Measurements from ENCODE around the gene RPS25. TPM values are rescaled to one million over a fixed set of nuclear protein-coding genes. Genes with fewer than 3 reads are reported as not detected.

Gene RPS25
- total and polyA plus RNA-seq, 2 experiments from 2014 or later, result 1,103 to 1,239 TPM

GRCh38 chr11:119055901-119056300 lies 37.8 kb upstream of the RPS25 start:
- DNase-seq, result peak; percentile 62
- TF ChIP-seq EZH2phosphoT487 (IDR thresholded peaks at IDR 0.05; ENCODE audit: insufficient read depth, low read depth) (no peak), EZH2 (IDR thresholded peaks at IDR 0.05; ENCODE audit: insufficient read depth, poor library complexity, severe bottlenecking) (no peak)

GRCh38 chr11:119054418-119054817 lies 36.3 kb upstream of the RPS25 start:
- 98 to 99% methylated on average over 10 of the region's 10 CpGs for WGBS, 2 experiments (ENCODE audit: low coverage in 1 of 2, low lambda C conversion rate in 2 of 2, missing lambda C conversion rate in 2 of 2)
- H3F3A ChIP-seq (ENCODE audit: insufficient read depth), result peaks cover 10% of the 10 kb centered on the region; the same call in 1 of the 2 replicates
- in situ Hi-C loops (cut with MboI), result no loop called here
- peaks cover 13% of the 10 kb centered on the region; the same call in 1 of the 2 replicates for H3K4me1 ChIP-seq (ENCODE audit: insufficient read depth)
- no peaks in the 10 kb centered on the region for H3K9me3 ChIP-seq (ENCODE audit: low read depth)
- H3K4me3 ChIP-seq, result no peak overlapping the region
- peaks cover 39% of the 10 kb centered on the region for H3K79me2 ChIP-seq (ENCODE audit: insufficient read depth)
- H3K9ac ChIP-seq, result no peak overlapping the region
- no peaks in the 10 kb centered on the region for H4K20me1 ChIP-seq (ENCODE audit: insufficient read depth)
- H3K27ac ChIP-seq, result no peak overlapping the region
- DNase-seq, result no peak
- no peaks in the 10 kb centered on the region for H3K9me2 ChIP-seq (ENCODE audit: insufficient read depth)
- no peak overlapping the region for H2AFZ ChIP-seq
- TF ChIP-seq EZH2 (IDR thresholded peaks at IDR 0.05; ENCODE audit: insufficient read depth, poor library complexity, severe bottlenecking) (no peak), EZH2phosphoT487 (IDR thresholded peaks at IDR 0.05; ENCODE audit: insufficient read depth, low read depth) (no peak)
- no peak overlapping the region for H3K4me2 ChIP-seq (ENCODE audit: unreplicated experiment)
- H3K36me3 ChIP-seq (ENCODE audit: low read depth), result peaks cover 33% of the 10 kb centered on the region; the same call in 1 of the 2 replicates
- H3K27me3 ChIP-seq (replicated peaks; ENCODE audit: insufficient read depth), result no peaks in the 10 kb centered on the region

More at GRCh38 chr11:119055901-119056300, 37.8 kb upstream of the RPS25 start:
- peaks cover 10% of the 10 kb centered on the region; the same call in 1 of the 2 replicates for H3F3A ChIP-seq (ENCODE audit: insufficient read depth)
- no peaks in the 10 kb centered on the region for H3K27me3 ChIP-seq (replicated peaks; ENCODE audit: insufficient read depth)
- in situ Hi-C loops (cut with MboI), result no loop called here
- peaks cover 49% of the 10 kb centered on the region for H3K79me2 ChIP-seq (ENCODE audit: insufficient read depth)
- H4K20me1 ChIP-seq (ENCODE audit: insufficient read depth), result no peaks in the 10 kb centered on the region
- peak overlapping the region; percentile 93 for H3K9ac ChIP-seq
- peaks cover 13% of the 10 kb centered on the region; the same call in 1 of the 2 replicates for H3K4me1 ChIP-seq (ENCODE audit: insufficient read depth)
- peak overlapping the region; percentile 72 for H2AFZ ChIP-seq
- peak overlapping the region; percentile 82 for H3K27ac ChIP-seq
- peak overlapping the region; percentile 78 for H3K4me2 ChIP-seq (ENCODE audit: unreplicated experiment)
- 24 to 30% methylated on average over 6 of the region's 6 CpGs for WGBS, 2 experiments (ENCODE audit: low coverage in 1 of 2, low lambda C conversion rate in 2 of 2, missing lambda C conversion rate in 2 of 2)
- H3K9me3 ChIP-seq (ENCODE audit: low read depth), result no peaks in the 10 kb centered on the region
- peak overlapping the region; percentile 88 for H3K4me3 ChIP-seq
- no peaks in the 10 kb centered on the region for H3K9me2 ChIP-seq (ENCODE audit: insufficient read depth)
- H3K36me3 ChIP-seq (ENCODE audit: low read depth), result peaks cover 19% of the 10 kb centered on the region; the same call in 1 of the 2 replicates

- peaks cover 39% of the 10 kb centered on the region; the same call in 1 of the 2 replicates for H3K36me3 ChIP-seq (ENCODE audit: low read depth)
- H2AFZ ChIP-seq, result no peak overlapping the region
- H3K9me3 ChIP-seq (ENCODE audit: low read depth), result no peaks in the 10 kb centered on the region
- no peak for DNase-seq
- H3F3A ChIP-seq (ENCODE audit: insufficient read depth), result no peaks in the 10 kb centered on the region
- H3K79me2 ChIP-seq (ENCODE audit: insufficient read depth), result peaks cover 39% of the 10 kb centered on the region
- no peak overlapping the region for H3K9ac ChIP-seq
- no peaks in the 10 kb centered on the region for H4K20me1 ChIP-seq (ENCODE audit: insufficient read depth)
- H3K4me1 ChIP-seq (ENCODE audit: insufficient read depth), result 0 out of 2 replicates have a peak, but pooled peaks cover 6% of the 10 kb centered on the region
- no peaks in the 10 kb centered on the region for H3K9me2 ChIP-seq (ENCODE audit: insufficient read depth)
- 91 to 92% methylated on average over 23 of the region's 23 CpGs for WGBS, 2 experiments (ENCODE audit: low coverage in 1 of 2, low lambda C conversion rate in 2 of 2, missing lambda C conversion rate in 2 of 2)
- no peak overlapping the region for H3K4me3 ChIP-seq
- in situ Hi-C loops (cut with MboI), result no loop called here
- H3K4me2 ChIP-seq (ENCODE audit: unreplicated experiment), result no peak overlapping the region
- H3K27me3 ChIP-seq (replicated peaks; ENCODE audit: insufficient read depth), result no peaks in the 10 kb centered on the region
- no peak overlapping the region for H3K27ac ChIP-seq
- no peak for TF ChIP-seq EZH2 (IDR thresholded peaks at IDR 0.05; ENCODE audit: insufficient read depth, poor library complexity, severe bottlenecking)
- no peak for TF ChIP-seq EZH2phosphoT487 (IDR thresholded peaks at IDR 0.05; ENCODE audit: insufficient read depth, low read depth)
Observed at GRCh38 chr11:119052163-119052814, 34.1 kb upstream of the RPS25 start.

GRCh38 chr11:119051440-119052162 lies 33.5 kb upstream of the RPS25 start:
- no peak overlapping the region for H3K9ac ChIP-seq
- peaks cover 39% of the 10 kb centered on the region; the same call in 1 of the 2 replicates for H3K36me3 ChIP-seq (ENCODE audit: low read depth)
- no peak overlapping the region for H3K4me2 ChIP-seq (ENCODE audit: unreplicated experiment)
- H2AFZ ChIP-seq, result no peak overlapping the region
- no peaks in the 10 kb centered on the region for H4K20me1 ChIP-seq (ENCODE audit: insufficient read depth)
- TF ChIP-seq EZH2 (IDR thresholded peaks at IDR 0.05; ENCODE audit: insufficient read depth, poor library complexity, severe bottlenecking) (no peak), EZH2phosphoT487 (IDR thresholded peaks at IDR 0.05; ENCODE audit: insufficient read depth, low read depth) (no peak)
- H3K79me2 ChIP-seq (ENCODE audit: insufficient read depth), result peaks cover 36% of the 10 kb centered on the region
- H3K27me3 ChIP-seq (replicated peaks; ENCODE audit: insufficient read depth), result no peaks in the 10 kb centered on the region
- 0 out of 2 replicates have a peak, but pooled peaks cover 6% of the 10 kb centered on the region for H3K4me1 ChIP-seq (ENCODE audit: insufficient read depth)
- no peaks in the 10 kb centered on the region for H3K9me2 ChIP-seq (ENCODE audit: insufficient read depth)
- in situ Hi-C loops (cut with MboI), result no loop called here
- H3K9me3 ChIP-seq (ENCODE audit: low read depth), result no peaks in the 10 kb centered on the region
- H3K27ac ChIP-seq, result no peak overlapping the region
- no peaks in the 10 kb centered on the region for H3F3A ChIP-seq (ENCODE audit: insufficient read depth)
- WGBS, 2 experiments (ENCODE audit: low coverage in 1 of 2, low lambda C conversion rate in 2 of 2, missing lambda C conversion rate in 2 of 2), result 82 to 84% methylated on average over 17 of the region's 17 CpGs
- H3K4me3 ChIP-seq, result no peak overlapping the region
- DNase-seq, result no peak

All from GM23248 (cell line).